GM19324 (cell line): ENCODE measurements around the gene SHISA5.
"Not testable (repeated sequence)": the region's sequence is repeated elsewhere in the genome, so short reads cannot be mapped to it uniquely, and the experiment has no call there.

Experiments
- ATAC-seq: cut with Tn5 transposase; IDR thresholded peaks from one replicate; pipeline ENCODE4 v1.9.1; 2021; ENCODE audit warnings: mild to moderate bottlenecking, moderate library complexity; ENCODE audit not compliant: unreplicated experiment, low FRiP score

The SHISA5 gene

DNA sequence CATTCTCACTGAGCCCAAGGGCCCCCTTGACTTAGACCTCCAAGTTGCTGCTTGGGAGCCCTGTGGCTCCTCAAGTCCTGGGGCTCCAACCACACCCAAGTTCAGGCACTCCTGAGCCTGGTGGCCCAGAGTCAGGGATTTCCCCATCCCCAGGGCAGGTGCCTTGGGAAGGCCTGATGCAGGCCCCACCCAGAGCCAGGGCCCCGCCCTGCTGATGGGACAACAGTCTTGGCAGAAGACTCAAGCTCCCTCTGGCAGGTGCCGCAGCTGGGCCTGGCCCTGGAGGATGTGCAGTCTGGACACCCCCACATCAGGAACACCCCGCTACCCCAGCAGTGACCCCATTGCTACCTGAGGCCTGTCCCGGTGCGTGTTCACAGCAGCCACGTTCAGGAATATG lies 17.7 kb upstream of the SHISA5 start:
- ATAC-seq = no peak

DNA sequence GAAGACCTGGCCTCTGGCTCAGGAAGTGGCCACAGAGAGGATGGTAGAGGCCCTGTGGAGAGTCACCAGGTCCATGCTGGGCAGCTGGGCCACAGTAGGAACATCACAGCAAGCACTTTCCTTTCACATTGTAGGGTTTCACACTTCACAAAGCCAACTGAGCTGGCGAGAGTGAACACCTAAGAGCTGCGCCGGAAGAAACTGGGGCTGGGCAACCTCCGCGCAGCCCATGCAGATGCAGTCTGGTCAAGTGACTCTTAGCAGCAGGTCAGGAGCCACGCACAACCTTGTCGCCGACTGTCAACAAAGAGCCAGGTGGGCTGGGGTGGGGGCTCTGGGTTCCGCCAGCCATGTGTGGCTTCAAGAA lies 15.3 kb upstream of the SHISA5 start:
- ATAC-seq = no peak

DNA sequence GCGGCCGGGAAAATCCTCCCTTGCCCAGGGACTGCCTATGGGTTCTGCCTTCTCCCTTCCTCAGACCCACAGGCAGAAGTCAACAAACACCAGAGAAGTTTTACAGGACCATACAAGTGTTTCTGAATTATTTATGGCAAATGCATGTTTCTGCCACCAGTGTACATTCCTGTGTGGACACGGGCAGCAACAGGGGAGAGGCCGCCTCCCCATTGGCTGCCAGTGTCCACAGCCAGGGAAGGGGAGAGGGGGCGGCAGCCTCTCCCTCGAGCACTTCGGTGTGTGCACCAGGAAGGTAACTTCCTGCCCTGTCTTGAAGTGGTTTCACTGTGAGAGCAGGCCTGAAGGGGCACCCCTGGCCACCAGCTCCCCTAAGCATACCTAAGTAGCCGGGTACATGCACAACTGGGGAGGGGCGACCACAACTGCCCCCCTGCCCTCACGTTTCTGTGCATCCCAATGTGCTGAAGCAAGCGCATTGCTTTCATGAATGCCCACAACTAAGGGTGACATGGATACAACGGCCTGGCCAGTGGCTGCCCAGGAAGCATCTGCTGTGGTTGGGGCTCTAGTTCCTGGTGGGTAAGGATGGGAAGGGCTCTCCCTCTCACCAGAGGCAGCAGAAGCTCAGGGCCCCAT lies 14.8 kb upstream of the SHISA5 start:
- ATAC-seq = no peak

DNA sequence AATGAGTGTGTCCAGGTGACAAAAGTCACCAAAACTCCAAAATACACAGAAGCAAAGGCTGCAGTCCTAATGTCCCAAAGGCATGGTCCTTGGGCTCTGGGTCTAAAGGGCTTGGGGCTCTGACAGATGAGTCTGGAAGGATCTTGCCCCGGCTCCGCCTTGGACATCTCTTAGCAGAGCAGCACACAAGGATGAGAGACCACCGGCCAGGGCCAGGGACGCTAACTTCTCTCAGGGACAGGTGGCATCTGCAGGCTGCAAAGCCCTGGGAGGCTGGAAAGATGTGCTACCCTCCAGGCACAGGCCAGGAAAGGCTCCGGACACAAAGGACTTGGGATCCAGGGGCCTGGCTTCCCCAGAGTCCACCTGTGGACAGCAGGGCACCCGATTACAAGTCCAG lies 14.1 kb upstream of the SHISA5 start:
- ATAC-seq = no peak

DNA sequence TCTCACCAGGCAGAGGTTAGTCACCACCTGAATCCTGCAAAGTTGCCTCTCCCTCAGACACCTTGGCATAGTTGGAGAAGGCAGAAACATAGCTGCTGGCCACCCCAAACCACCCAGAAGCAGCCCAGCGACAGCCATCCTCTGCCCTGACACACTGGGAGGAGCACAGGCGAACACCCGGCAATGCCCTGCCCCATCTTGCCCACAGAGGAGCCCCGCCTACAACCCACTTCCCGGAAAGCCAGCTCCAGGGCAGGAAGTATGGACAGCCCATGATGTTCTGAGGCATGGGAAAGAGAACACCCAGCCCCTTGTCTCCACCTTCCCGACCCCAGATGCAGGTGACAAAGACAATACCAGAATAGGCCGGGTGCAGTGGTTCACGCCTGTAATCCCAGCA lies 12.6 kb upstream of the SHISA5 start:
- no peak for ATAC-seq

DNA sequence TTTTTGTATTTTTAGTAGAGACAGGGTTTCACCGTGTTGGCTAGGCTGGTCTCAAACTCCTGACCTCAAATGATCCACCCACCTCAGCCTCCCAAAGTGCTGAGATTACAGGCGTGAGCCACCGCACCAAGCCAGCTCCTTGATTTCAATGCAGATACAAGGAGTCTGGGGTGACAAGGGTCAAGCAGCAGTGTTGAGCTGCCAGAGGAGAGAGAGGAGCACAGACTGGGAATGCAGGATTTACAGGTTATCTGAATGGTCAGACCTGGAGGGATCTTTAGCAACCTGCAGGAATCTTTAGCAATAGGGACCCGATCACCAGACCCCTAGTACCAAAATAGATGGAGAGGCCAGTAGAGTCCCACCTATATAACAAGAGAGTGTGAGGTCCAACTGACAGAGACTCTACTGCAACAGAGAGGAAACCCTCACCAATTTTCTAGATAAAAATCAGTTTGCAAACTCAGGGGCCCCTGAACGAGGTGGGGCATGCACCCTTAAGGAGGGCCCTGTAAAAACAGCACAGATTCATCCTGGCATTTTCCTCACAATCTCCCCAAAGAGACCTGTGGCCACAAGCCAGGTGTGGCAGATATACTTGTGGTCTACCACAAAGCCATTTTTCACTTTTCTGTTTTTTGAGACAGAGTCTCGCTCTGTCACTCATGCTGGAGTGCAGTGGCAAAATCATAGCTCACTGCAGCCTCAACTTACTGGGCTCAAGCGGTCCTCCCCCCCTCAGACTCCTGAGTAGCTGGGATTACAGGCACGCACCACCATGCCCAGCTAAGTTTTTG lies 10.7 kb upstream of the SHISA5 start:
- no peak for ATAC-seq

DNA sequence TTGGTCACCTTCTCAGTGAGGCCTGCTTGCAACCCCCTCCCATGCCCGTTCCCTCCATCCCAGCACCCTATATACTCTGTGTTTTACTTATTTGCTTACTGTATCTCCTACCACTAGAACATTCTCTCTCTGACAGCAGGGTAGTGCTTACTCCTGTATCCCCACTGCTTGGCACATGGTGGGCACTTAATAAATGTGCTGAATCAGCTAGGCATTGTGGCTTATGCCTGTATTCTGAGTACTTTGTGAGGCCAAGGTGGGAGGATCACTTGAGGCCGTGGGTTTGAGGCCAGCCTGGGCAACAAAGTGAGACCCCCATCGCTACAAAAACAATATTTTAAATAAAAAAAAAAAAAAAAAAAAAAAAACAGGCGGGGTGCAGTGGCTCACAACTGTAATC lies 7.6 kb upstream of the SHISA5 start:
- ATAC-seq = no peak

DNA sequence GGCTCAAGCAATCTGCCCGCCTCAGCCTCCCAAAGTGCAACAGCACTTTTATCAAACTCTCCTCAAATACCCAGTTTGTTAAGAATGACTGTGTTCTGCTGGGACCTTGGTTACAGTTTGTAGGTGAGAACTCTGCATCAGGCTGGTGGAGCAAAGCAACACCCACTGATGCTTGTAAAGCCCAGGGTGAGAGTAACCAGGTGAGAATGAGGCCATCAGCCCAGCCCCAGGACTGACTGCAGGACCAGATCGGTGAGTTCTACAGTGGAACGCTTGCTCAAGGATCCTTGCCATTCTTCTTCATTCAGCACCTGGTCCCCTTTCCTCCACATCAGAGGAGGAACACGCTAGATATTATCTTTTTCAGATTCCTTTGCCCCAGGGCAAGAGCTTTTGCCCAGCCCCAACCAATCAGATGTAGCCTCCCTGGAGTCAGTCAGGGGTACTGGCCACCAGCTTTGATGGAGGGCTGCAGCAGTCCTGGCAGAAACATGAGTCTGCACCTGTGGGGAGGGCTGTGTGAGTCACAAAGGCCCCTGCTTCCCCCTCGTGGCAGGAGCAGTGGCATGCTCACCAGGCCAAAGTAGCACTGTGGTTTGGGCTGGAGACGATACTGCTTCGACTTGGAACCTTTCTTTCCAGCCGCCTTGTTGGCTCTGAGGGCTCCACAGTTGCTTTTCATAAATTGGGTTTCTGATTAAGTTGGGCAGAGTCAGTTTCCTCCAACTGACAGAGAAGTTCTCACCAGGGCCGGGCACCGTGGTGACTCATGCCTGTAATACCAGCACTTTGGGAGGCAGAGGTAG lies 3.5 kb upstream of the SHISA5 start:
- no peak for ATAC-seq

DNA sequence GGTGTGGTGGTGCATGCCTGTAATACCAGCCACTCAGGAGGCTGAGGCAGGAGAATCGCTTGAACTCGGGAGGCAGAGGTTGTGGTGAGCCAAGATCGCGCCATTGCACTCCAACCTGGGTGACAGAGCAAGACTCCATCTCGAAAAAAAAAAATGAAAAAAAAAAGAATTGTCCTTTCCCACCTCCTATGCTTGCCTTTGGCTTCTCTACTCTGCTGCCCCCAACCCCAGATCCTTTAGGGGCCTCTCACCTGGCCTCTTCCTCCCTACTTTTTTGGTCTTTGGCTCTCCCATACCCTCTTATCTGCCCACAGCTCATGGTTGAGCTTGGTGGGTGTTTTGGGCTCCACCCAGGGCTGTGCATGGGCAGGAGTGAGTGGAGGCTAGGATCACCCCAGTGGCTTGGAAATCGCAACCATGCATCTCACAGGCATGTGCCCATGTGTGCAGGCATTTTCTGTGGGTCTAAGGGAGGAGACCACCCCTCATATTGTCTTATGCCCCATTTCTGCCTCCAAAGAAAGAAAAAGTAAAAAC lies 2.1 kb upstream of the SHISA5 start:
- ATAC-seq = no peak

DNA sequence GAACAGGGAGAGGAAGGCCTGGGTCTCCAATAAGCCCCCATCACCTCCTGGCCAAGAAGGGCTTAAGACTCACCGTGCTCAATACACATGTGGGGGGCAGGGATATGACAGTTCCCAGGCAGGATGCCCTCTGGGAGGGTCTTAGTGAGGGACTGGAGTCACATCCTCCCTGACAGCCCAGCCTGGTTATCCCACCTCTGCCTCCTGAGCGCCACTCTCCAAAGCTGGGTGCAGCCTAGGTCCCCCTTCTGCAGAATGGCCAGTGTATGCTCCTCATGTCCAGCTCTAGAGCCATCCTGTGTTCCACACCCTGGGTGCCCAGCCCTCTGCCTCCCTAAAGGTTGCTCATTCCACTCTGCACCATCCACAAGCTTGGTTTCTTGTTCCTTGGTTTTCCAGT lies 1.2 kb upstream of the SHISA5 start:
- no peak for ATAC-seq

DNA sequence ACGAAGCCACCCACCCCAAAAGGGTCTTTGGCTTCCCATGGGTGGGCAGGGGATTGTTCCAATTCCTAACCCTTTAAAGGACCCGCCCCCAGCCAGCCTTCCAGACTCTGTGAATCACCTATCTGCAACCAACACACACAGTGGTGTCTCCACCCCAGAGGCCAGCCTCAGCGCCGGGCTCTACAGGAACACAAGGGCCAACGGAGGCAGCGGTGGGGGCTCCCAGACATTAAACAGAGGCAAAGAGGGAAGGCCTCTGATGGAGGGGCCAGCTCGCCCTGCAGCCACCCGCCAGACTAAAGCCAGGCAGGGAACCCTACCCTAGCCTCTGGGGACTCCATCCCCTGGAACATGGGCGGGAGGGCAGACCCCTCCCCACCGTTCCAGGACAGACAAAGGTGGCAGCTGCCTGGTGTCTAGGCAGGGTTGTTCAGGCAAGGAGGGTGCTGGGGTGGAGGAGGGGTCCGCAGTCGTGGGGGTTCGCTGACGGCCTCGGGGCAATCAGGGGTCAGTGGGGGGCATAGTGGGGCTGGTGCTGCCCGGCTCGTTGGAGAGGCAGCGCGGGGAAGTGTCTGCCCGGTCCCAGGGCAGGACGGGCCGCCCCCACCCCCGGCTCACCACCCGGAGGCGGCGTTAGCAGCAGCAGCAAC lies 448 bp downstream of the SHISA5 start:
- ATAC-seq = no peak

DNA sequence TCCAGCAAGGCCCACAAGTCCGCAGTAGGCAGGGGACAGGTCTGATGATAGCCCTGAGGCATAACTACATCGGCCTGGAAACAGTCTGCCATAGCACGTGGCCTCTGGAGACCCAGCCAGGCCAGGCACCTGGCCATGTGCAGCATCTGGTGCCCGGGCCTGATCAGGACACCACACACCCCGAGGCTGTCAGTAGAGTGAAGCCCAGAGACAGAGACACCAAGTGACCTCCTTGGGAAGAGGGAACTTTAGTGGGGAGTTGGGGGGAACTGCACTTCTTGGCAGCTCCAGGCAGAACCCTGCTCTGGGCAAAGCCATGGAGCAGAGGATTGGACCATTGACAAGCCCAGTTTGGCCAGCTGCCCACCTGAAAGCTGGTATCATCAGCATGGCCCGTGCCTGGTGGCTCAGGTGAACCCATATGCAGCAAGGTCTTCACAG lies 1.2 kb downstream of the SHISA5 start:
- ATAC-seq = no peak

DNA sequence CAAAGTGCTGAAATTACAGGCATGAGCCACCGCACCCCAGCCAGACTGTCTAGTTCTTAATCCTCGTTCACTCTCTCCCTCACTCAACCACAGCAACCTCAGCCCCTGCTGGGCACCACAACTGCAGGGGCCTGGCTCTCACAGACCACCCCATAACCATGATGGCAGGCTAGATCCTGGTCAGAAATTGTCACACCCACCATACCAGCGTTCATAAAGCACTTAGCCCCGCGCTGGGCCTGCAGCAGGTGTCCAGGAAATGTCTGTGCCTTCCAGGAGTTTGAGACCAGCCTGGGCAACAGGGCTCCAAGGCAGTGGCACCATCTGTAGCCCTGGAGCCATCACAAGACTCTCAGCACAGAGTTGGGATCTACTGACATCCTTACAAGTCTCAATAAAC lies 1.9 kb downstream of the SHISA5 start:
- ATAC-seq = no peak

DNA sequence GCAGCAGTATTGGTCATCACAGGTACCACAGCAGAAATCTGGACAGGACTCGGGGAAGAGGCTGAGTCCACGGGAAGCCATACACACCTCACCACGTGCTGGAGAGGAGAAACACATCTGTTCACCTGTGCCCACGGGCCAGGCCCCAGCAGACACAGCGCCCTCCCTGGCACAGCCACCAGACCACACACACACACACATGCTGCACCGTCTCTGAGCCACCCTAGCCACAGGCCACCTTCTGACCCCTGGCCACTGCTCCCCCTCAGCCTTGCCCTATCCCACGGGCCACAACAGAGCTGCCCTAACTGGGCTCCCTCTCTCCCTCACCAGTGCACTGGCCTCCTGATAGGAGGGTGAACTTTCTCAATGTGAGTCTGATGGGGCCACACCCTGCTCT lies 2.8 kb downstream of the SHISA5 start:
- ATAC-seq = no peak

DNA sequence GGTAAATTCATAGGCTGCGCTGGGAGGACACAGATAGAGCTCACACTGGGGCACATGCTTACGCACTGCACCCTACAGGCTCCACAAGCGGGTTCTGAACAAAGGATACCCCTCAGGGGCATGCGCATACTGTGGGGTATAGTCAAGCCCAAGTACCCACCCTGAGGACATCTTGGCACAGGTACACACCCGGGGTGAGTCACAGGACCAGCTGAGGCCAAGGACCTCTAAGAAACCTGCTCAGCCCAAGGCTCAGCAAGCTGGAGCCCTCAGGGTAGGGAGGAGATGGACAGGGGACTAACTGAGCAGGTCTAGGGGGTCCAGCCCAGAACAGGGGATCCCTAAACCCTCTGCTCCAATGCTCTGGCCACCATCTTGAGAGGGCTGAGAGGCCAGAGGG lies 3.3 kb downstream of the SHISA5 start:
- ATAC-seq = no peak

DNA sequence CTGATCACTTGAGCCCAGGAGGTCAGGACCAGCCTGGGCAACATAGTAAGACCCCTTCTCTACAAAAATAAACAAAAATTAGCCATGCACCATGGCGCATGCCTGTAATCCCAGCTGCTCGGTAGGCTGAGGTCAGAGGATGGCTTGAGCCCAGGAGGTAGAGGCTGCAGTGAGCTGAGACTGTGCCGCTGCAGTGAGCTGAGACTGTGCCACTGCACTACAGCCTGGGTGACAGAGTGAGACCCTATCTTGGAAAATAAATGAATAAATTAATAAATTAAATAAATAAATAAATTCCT lies 10.8 kb downstream of the SHISA5 start:
- no peak for ATAC-seq

DNA sequence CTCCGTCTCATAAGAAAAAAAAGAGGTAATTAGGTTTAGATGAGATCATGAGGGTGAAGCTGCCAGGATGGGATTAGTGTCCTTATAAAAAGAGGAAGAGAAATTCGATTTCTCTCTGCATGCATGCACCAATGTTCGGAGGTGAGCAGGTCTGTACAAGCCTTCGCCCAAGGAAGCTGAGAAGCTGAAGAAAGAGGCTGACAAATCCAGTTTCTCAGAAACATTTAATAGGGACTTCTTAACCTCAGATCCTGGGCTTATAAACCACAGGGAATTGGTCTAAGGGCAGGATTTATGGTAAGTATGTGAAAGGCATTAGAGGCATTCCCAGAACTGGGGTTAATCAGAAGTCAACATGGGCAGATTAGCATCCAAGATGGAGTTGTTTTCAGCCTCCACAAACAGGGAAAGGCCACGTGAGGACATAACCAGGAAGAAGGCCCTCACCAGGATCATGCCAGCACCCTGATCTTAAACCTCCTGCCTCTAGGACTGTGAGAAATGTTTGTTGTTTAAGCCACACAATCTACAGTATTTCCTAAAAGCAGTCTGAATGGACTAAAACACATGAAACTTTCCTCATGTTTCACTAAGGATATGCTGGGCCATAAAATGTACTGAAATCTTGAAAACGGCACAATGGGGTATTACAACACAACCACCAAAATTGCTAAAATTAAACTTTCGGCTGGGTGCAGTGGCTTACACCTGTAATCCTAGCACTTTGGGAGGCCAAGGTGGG lies 11.3 kb downstream of the SHISA5 start:
- no peak for ATAC-seq

DNA sequence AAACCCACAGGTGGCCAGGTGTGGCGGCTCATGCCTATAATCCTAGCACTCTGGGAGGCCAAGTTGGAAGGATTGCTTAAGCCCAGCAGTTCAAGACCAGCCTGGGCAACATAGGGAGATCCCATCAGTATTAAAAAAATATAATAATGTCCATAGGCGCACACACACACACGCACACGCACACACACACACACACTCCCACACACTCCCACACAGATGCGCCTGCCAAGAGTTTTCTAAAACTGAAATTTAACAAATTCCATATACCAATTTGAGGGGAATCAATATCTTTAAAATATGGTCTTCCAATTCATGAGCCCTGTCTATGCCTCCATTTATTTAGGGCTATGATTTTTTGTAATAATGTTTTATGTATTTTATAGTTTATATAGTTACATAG lies 17.0 kb downstream of the SHISA5 start:
- no peak for ATAC-seq

DNA sequence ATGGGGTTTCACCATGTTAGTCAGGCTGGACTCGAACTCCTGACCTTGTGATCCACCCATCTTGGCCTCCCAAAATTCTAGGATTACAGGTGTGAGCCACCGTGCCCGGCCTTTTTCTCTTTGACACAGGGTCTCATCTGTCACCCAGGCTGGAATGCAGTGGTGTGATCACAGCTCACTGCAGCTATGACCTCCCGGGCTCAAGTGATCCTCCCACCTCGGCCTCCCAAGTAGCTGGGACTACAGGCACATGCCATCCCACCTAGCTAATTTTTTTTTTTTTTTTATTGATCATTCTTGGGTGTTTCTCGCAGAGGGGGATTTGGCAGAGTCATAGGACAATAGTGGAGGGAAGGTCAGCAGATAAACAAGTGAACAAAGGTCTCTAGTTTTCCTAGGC lies 21.2 kb downstream of the SHISA5 start:
- not testable (repeated sequence) for ATAC-seq

DNA sequence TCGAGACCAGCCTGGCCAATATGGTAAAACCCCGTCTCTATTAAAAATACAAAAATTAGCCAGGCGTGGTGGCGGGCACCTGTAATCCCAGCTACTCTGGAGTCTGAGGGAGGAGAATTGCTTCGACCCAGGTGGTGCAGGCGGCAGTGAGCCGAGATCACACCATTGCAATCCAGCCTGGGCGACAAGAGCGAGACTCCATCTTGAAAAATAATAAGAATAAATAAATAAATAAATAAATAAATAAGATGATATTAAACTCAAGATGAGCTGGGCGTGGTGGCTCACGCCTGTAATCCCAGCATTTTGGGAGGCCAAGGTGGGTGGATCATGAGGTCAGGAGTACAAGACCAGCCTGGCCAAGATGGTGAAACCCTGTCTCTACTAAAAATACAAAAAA lies 23.1 kb downstream of the SHISA5 start:
- ATAC-seq = not testable (repeated sequence)
